DND-41 (cell line): Measurements from ENCODE around the gene DGKG.

Experiments
- ATAC-seq: fragments of 200-7000 bp; cut with Tn5 transposase; 3 replicates; pipeline ENCODE4 v1.9.1; 2021; ENCODE audit warnings: low read depth; ENCODE audit not compliant: insufficient read depth
- DNase-seq: peaks from one replicate; pipeline ENCODE4 v3.0.0-alpha.2; 2020
- H2AFZ ChIP-seq: 2 replicates; pipeline ENCODE4 v1.6.0; 2012; ENCODE audit warnings: low read depth, low read length
- H3K27ac ChIP-seq: 2 replicates; pipeline ENCODE4 v1.5.1; 2012; ENCODE audit warnings: low read length, inconsistent platforms
- H3K27me3 ChIP-seq: fragments of 200-600 bp; sonication (generic); 2 replicates; pipeline ENCODE4 v1.6.0; 2012; ENCODE audit warnings: low read length, mild to moderate bottlenecking, inconsistent platforms; ENCODE audit not compliant: insufficient read depth, poor library complexity
- H3K36me3 ChIP-seq: 2 replicates; pipeline ENCODE4 v1.5.1; 2012; ENCODE audit warnings: low read length, inconsistent platforms; ENCODE audit not compliant: insufficient read depth
- H3K4me1 ChIP-seq: 2 replicates; pipeline ENCODE4 v1.5.1; 2012; ENCODE audit warnings: mild to moderate bottlenecking, low read length; ENCODE audit not compliant: insufficient read depth
- H3K4me2 ChIP-seq: 2 replicates; pipeline ENCODE4 v1.6.0; 2012; ENCODE audit warnings: mild to moderate bottlenecking, moderate library complexity, low read length, inconsistent platforms; ENCODE audit not compliant: insufficient read depth
- H3K4me3 ChIP-seq, 2 experiments: fragments of 200-600 bp in 1 of 2; shearing (Covaris generic) in 1 of 2; 2 replicates each; pipeline ENCODE4 v1.5.1; 2012 to 2016; ENCODE audit warnings: inconsistent platforms in 2 of 2, low read length in 2 of 2, mild to moderate bottlenecking in 2 of 2, low read depth in 1 of 2, moderate library complexity in 1 of 2
- H3K79me2 ChIP-seq: 2 replicates; pipeline ENCODE4 v1.6.0; 2012; ENCODE audit warnings: low read length, inconsistent platforms; ENCODE audit not compliant: insufficient read depth
- H3K9ac ChIP-seq: 2 replicates; pipeline ENCODE4 v1.6.0; 2012; ENCODE audit warnings: low read depth, mild to moderate bottlenecking, inconsistent platforms, low read length, moderate library complexity
- H3K9me3 ChIP-seq: 2 replicates; pipeline ENCODE4 v1.5.1; 2012; ENCODE audit warnings: low read length, moderate library complexity, mild to moderate bottlenecking, inconsistent platforms; ENCODE audit not compliant: insufficient read depth, severe bottlenecking
- H4K20me1 ChIP-seq: 2 replicates; pipeline ENCODE4 v1.6.0; 2012; ENCODE audit warnings: low read length; ENCODE audit not compliant: insufficient read depth
- EZH2 ChIP-seq: IDR thresholded peaks from 3 replicates; pipeline ENCODE4 v1.6.1; 2012; ENCODE audit warnings: borderline replicate concordance, low read depth, mild to moderate bottlenecking, moderate library complexity, low read length, inconsistent platforms; ENCODE audit not compliant: severe bottlenecking
- TF ChIP-seq, protein P1 (sequence below): IDR thresholded peaks from 2 replicates; pipeline ENCODE4 v1.5.1; 2012; ENCODE audit warnings: borderline replicate concordance, low read length, moderate library complexity, mild to moderate bottlenecking; ENCODE audit not compliant: poor library complexity, severe bottlenecking; ENCODE audit errors: extremely low read depth

Gene DGKG

DNA sequence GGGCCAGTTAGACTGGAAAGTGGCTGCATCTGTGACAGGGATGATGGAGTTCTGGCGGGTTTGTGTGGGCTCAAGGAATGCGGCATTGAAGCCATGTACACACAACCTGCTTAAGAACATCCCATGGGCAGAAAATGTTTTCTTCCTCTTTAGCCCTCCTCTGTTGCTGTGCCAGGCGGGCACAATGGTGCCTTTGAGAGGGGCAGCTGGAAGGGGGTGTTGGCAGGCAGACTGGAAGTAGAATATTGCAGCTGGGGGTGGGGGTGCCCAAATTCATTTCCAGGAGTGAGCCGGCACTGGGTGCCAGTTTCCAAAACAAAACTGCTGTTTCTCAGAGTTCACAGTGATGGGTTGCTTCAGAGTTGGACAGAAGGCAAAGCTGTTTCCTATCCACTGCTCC lies 161.3 kb downstream of the DGKG start:
- no peak for ATAC-seq

DNA sequence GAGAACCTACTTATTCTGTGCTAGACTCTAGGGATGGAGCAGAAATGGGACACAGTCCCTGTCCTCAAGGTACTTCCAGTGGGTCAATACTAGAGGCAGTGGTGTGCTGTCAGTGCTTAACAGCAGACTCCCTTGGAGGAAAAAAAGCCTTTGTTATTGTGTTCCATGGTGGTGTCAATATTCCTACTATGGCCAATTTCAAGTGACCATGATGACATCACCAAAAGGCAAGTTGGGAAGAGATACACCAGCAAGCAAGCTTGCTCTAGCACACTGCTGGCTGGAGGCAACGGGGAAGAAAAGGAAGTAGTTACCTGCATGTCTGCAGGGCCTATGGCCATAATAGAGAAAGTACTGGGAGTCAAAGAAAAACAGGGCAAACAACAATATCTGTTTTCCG lies 163.6 kb downstream of the DGKG start:
- Histone ChIP-seq H3K4me2 (no peak overlapping the region), H2AFZ (no peak overlapping the region), H3K27me3 (peaks cover 3% of the 10 kb centered on the region), H3K9me3 (no peaks in the 10 kb centered on the region), H3K4me1 (no peaks in the 10 kb centered on the region), H3K36me3 (no peaks in the 10 kb centered on the region), H3K79me2 (no peaks in the 10 kb centered on the region), H3K9ac (no peak overlapping the region), H3K4me3 (no peak overlapping the region), H4K20me1 (no peaks in the 10 kb centered on the region), H3K27ac (no peak overlapping the region)
- DNase-seq: no peak
- no peak for ATAC-seq
- TF ChIP-seq, protein P1, sequence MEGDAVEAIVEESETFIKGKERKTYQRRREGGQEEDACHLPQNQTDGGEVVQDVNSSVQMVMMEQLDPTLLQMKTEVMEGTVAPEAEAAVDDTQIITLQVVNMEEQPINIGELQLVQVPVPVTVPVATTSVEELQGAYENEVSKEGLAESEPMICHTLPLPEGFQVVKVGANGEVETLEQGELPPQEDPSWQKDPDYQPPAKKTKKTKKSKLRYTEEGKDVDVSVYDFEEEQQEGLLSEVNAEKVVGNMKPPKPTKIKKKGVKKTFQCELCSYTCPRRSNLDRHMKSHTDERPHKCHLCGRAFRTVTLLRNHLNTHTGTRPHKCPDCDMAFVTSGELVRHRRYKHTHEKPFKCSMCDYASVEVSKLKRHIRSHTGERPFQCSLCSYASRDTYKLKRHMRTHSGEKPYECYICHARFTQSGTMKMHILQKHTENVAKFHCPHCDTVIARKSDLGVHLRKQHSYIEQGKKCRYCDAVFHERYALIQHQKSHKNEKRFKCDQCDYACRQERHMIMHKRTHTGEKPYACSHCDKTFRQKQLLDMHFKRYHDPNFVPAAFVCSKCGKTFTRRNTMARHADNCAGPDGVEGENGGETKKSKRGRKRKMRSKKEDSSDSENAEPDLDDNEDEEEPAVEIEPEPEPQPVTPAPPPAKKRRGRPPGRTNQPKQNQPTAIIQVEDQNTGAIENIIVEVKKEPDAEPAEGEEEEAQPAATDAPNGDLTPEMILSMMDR: no peak
- no peak for TF ChIP-seq EZH2

More for the DNA sequence above, 161.3 kb downstream of the DGKG start:
- Histone ChIP-seq H3K4me3 (no peak overlapping the region), H2AFZ (no peak overlapping the region), H3K36me3 (no peaks in the 10 kb centered on the region), H4K20me1 (no peaks in the 10 kb centered on the region), H3K4me2 (no peak overlapping the region), H3K27ac (no peak overlapping the region), H3K9me3 (no peaks in the 10 kb centered on the region), H3K79me2 (no peaks in the 10 kb centered on the region), H3K9ac (no peak overlapping the region), H3K27me3 (no peaks in the 10 kb centered on the region), H3K4me1 (no peaks in the 10 kb centered on the region)
- DNase-seq: no peak
- TF ChIP-seq EZH2: no peak
- TF ChIP-seq, protein P1: no peak

DNA sequence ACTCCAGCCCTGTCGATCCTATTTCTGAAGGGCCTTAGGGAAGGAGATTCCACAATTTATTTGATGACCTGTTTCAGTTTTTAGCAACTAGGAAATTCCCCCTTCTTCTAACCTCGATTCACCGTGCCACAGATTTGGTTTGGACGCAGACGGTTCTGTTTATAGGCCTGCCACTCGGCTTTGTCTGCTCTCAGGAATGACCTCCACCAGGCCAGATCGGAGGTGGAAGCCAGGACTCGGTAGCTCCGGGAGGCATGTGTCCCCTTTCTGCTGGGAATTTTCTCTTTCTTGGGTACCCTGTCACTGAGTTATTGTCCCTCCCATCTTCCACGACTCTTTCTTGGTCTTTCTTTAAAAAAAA lies 167.6 kb downstream of the DGKG start:
- Histone ChIP-seq H3K4me2 (no peak overlapping the region), H3K27ac (no peak overlapping the region), H3K36me3 (no peaks in the 10 kb centered on the region), H3K27me3 (peaks cover 7% of the 10 kb centered on the region), H3K4me3 (no peak overlapping the region), H3K9me3 (no peaks in the 10 kb centered on the region), H3K9ac (no peak overlapping the region), H2AFZ (no peak overlapping the region), H3K79me2 (no peaks in the 10 kb centered on the region), H4K20me1 (no peaks in the 10 kb centered on the region), H3K4me1 (no peaks in the 10 kb centered on the region)
- TF ChIP-seq EZH2: no peak
- TF ChIP-seq, protein P1: no peak
- DNase-seq (no peak), ATAC-seq (no peak)
